Occipital lobe (tissue), 2 donors: ENCODE data around the gene LRBA. TPM values are rescaled to one million over a fixed set of nuclear protein-coding genes. Genes with fewer than 3 reads are reported as not detected.

Source experiments
- DNase-seq: peaks from one replicate; lab custom pipeline; 2025; lab: John Stamatoyannopoulos, UW
- total RNA-seq: library from RNA; depleted of rRNA; stranded (reverse); fragments of >200 nt; gene quantifications from one replicate; pipeline ENCODE4 v1.2.3, GENCODE V29; 2014

Gene LRBA
- total RNA-seq, 1 donor from 2014 or later, result 25.3 TPM

GRCh38 chr4:150299816-150300215 lies 715.3 kb downstream of the LRBA start:
- DNase-seq, result no peak

DNA sequence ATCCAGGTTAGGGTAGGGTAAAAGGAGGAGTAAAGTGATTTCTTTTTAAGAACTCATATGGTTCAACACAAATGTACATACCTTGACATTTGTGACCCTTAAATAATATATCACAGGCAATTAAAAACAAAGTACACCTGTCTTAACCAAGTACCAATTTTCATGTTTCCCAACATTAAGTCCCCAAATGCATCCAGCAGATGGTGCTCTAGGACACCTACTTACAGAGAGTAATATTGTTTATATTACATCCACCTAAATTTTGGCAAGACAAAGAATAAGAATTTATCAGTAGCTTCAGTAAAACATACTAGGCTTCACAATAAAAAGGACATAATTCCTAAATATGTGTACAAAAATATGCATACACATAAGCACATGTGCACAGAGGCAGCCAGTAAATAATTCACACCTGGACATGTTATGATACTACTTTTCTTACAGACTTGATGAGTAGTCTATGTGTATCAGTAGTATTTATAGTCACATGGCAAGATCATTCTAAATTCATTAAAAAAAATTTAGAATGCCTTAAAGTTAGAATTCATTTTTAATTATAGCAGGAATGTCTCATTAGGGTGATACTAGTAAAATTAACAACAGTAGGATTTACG lies 717.1 kb downstream of the LRBA start:
- DNase-seq, result no peak

DNA sequence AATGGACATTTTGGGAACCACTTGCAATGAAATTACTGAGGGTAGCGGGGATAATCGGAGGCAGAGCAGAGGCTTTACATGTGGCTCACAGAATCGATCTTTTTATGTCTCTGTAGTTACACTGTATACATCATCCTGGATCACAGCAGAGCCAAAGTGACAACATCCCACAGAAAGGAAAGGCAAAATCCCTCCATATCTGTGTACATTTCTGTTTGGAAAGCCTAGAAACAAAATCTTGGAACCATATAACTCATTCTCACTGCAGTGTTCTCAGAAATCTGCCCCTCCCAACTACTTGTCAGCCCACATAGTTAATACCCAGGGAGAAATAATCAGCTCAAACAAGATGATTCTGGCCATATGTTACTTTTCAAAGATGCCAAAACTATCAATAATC lies 725.2 kb downstream of the LRBA start:
- DNase-seq, result no peak

- no peak for DNase-seq
Measured at GRCh38 chr4:150289198-150289597, 725.9 kb downstream of the LRBA start.

DNA sequence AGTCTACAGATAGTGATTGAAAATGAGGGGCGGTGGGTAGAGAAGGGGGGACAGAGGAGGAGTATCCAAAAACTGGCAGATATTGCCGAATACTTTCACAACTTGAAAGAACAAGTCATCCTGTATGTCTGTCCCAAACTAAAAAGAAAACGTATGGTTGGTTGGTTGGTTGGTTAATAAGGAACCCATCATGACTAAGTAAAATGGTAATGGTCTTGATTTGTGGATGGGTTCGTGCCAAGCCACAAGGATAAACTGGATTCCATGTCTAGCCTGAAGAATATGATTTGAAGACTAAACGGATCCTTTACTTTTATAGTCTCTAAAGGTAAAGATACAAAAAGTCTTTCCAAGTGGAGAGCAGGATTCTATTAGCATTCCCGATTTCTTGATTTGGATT lies 728.4 kb downstream of the LRBA start:
- DNase-seq, result no peak

DNA sequence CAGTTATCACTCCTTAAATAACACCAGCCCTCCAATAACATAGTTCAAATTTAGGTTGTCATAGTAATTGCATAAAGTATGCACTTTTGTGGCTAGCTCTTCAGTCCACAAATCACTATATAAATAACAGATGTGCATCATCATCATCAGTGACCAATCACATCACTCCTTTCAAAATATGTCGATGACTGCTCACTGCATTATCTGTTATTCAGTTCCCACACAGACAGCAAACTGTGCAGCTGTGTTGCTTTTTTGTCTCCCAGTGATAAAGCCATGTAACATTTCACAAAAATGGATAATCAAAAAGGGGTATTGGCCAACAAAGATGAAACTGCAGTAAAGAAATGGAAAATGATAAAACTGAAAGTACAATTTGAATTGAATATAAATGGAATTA lies 731.4 kb downstream of the LRBA start:
- DNase-seq, result no peak

- DNase-seq, result no peak
Measured at GRCh38 chr4:150280975-150281374, 734.1 kb downstream of the LRBA start.

GRCh38 chr4:150280081-150280895 lies 734.8 kb downstream of the LRBA start:
- DNase-seq, result peak; percentile 33

DNA sequence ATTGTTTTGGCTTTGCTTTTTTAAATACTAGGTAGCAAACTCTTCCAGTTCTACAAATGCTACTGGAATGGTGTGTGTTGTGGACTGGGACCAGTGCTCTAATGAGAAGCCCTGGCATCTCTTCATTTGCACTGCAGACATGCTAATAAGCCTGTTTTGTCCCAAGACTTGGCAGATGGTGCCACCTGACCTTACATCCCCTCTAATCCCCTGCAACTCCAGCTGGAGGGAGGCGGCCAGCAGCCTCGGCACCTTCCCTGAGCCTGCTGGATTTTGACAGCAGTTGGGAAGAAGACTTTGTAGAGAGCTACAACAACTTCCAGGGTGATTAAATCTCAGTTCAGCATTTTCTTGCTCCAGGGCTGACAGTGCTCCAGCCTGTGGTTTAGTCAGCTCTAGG lies 736.9 kb downstream of the LRBA start:
- no peak for DNase-seq

DNA sequence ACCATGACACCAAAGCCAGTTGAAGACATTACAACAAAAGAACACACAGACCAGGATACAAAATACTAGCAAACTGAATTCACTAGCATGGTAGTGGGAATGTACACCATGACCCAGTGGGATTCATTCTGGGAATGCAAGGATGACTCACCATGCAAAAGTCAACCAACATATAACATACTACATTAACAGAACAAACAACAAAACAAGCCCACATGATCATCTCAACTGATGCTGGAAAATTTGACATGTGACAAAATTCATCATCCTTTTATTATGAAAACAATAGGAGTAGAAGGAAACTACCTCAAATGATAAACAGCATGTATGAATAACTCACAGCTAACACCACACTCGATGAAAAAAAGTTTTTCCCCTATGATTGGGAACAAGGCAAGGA lies 746.6 kb downstream of the LRBA start:
- DNase-seq, result no peak

GRCh38 chr4:150265806-150266205 lies 749.3 kb downstream of the LRBA start:
- no peak for DNase-seq

- no peak for DNase-seq
Measured at GRCh38 chr4:150264595-150265161, 750.4 kb downstream of the LRBA start.

DNA sequence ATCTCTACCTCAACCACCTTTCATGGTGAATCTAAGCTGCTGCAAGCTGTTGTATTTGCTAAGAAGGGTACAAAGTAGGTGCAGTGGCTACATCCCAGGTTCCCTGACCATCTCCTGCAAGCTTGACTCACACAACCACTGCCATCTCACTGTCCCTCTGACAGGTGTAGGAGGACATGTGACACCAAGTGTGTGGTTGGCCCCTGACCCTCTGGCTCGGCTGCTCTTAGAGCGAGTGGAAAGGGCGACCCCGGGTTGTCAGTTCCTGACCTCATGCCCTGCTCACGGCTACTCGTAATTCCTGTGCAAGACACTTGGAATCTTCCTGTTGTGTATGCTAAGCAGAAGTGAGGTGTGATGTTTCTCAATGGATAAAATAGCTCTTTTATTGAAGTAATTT lies 752.5 kb downstream of the LRBA start:
- DNase-seq, result no peak

DNA sequence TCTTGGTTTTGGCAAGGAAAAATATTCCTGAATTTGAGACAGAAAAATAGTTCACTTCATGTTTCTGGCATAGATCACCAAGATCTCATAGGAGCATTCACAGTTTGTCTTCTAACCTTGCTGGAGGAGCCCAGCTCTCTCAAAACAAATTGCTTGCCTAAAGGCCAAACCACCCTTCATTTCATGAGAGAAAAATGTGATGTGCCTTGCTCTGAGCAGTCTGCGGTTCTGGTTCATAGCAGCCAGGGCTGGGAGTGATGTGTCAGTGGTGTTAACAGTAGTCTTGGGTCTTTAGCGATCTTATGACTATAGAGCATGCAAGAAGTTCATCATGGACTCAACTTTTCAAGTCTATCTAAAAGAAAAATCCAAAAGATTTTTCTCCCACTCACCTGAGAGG lies 753.5 kb downstream of the LRBA start:
- DNase-seq, result no peak

GRCh38 chr4:150259861-150260567 lies 755.1 kb downstream of the LRBA start:
- DNase-seq, result no peak

- DNase-seq, result no peak
Measured at GRCh38 chr4:150258569-150258968, 756.5 kb downstream of the LRBA start.

DNA sequence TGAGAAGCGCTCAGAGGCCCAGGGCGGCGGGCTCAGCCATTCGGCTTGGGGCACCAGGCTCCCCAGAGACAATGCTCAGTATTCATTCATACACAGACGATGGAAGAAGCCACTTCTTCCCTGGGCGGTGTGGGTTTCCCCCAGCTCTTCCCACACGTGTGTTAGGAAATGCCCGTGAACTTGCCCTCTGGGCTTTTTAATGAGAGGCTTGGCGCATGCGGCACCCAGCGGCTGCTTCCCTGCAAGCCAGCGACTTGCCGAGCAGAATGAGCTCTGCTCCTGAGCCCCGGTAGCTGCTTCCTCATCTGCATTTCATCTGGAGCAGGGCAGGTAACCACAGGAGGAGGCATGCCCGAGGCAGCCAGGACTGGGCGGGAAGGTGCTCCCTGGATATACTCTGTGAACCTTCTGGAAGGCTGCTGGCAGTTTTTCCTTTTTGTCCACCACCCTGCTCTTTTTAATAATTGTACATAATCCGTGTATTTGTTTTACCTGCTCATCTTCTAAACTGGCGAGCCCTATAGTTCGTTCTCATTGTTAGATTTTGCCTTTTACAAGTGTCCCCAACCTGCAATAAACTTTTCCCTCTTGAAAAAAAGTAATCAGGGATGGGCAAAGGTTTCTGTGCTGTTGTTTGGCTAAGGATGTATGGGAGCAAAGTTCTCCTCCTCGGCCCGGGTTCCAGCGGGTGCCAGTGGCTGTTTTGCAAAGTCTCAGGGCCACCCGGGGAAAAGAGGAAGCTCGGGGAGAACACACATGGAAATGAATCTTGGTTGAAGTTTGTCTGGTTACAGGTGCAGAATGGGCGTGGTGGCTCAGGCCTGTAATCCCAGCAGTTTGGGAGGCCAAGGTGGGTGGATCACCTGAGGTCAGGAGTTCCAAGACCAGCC lies 758.0 kb downstream of the LRBA start:
- no peak for DNase-seq

DNA sequence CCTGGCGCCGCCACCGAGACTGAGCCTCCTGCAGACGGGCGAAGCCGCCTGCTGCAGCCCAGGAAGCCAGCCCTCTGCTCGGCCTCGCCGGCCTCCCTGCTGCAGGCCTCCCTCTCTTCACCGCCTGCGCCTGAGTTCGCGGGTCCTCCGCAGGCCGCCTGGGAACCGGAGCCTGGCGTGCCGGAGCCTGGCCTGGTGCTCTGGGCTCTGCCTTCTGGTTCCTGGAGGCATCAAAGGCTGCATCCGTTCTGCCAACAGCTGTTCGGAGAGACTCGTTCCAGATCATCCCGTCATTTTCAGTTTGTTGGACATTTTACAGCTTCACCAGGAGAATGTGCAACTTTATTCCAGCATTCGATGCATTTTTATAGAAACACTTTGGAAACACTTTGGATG lies 758.9 kb downstream of the LRBA start:
- no peak for DNase-seq

DNA sequence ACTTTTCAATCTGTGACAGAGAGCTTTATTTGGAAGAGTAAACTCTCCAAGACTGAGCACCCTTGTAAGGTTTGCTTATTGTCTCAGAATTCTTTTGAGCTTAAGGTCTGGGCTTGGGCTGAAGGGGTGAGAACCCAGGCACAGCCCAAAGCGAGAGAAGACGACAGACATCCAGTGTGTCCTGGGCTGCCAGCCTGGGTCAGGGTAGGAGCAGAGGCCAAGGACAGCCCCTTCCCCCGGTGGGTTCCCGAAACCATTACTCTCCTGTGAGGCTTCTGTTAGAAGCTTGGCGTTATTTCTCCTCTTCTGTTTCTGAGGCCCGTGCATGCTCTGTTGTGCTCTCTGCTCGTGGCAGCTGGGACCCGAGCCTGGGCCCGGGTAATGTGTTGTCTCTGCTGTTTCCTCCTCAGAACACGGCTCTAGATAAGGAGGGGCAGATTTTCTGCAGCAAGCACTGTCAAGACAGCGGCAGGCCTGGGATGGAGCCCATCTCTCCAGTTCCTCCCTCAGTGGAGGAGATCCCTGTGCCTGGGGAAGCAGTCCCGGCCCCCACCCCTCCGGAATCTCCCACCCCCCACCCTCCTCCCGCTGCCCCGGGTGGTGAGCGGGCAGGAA lies 759.4 kb downstream of the LRBA start:
- DNase-seq, result no peak

GRCh38 chr4:150253965-150254630 lies 761.0 kb downstream of the LRBA start:
- no peak for DNase-seq
